K562 (cell line): ENCODE data around the gene GGPS1. TPM values are rescaled to one million over a fixed set of nuclear protein-coding genes. Genes with fewer than 3 reads are reported as not detected.

Source experiments
- BRF1 ChIP-seq: IDR thresholded peaks from 3 replicates; pipeline ENCODE4 v1.6.1; 2011; ENCODE audit warnings: borderline replicate concordance, mild to moderate bottlenecking; ENCODE audit not compliant: insufficient read length; ENCODE audit errors: extremely low read depth
- HDAC1 ChIP-seq, 2 experiments: fragments of 450-650 bp; IDR thresholded peaks; 2 replicates each; pipeline ENCODE4 v1.6.1; 2016 to 2017; ENCODE audit warnings: inconsistent platforms in 1 of 2, mild to moderate bottlenecking in 1 of 2, moderate library complexity in 1 of 2
- MAFF ChIP-seq: IDR thresholded peaks from 2 replicates; pipeline ENCODE4 v1.6.1; 2012; ENCODE audit warnings: low read length, improper control_type of control experiment
- MXI1 ChIP-seq: IDR thresholded peaks from 2 replicates; pipeline ENCODE4 v1.6.1; 2011; ENCODE audit warnings: low read depth, mild to moderate bottlenecking, improper control_type of control experiment, low read length
- POLR2AphosphoS5 ChIP-seq: IDR thresholded peaks from 2 replicates; pipeline ENCODE4 v1.6.1; 2011; ENCODE audit warnings: mild to moderate bottlenecking, low read depth, low read length, moderate library complexity; ENCODE audit not compliant: control insufficient read depth, insufficient read depth
- TEAD4 ChIP-seq, 2 experiments: sonication (generic) in 1 of 2; formaldehyde crosslinking in 1 of 2; IDR thresholded peaks; 2 replicates each; pipeline versions ENCODE4 v1.6.1 to v1.8.0; 2012 to 2022; ENCODE audit warnings: borderline replicate concordance in 1 of 2, inconsistent platforms in 1 of 2, low read length in 1 of 2, mild to moderate bottlenecking in 1 of 2, missing genetic modification reagents in 1 of 2
- THRAP3 ChIP-seq: fragments of 450-650 bp; IDR thresholded peaks from 2 replicates; pipeline ENCODE4 v1.6.1; 2016; ENCODE audit warnings: mild to moderate bottlenecking, inconsistent platforms, borderline replicate concordance
- TRIM28 ChIP-seq: fragments of 450-650 bp; IDR thresholded peaks from 2 replicates; pipeline ENCODE4 v1.6.1; 2017
- ZMIZ1 ChIP-seq, 2 experiments: fragments of 150-350 bp in 1 of 2; IDR thresholded peaks; 2 replicates each; pipeline ENCODE4 v1.6.1; 2012 to 2016; ENCODE audit warnings: low read depth in 2 of 2, low read length in 2 of 2, mild to moderate bottlenecking in 1 of 2, moderate library complexity in 1 of 2
- ZNF165 ChIP-seq: fragments of 250-450 bp; sonication (Bioruptor Pico); IDR thresholded peaks from 2 replicates; pipeline ENCODE4 v1.4.0; 2020; ENCODE audit warnings: borderline replicate concordance
- ZNF274 ChIP-seq: IDR thresholded peaks from 2 replicates; pipeline ENCODE4 v1.6.1; 2011; ENCODE audit warnings: low read depth, mild to moderate bottlenecking, low read length, moderate library complexity, borderline replicate concordance
- polyA plus RNA-seq, 8 experiments: library from polyadenylated mRNA; depleted of rRNA in 4 of 8; stranded (reverse) in 5 of 8; unstranded in 3 of 8; fragments of >200 nt; fragmentation: Nextera tagmentation in 2 of 8; fragmentation: Illumina TruSeq in 1 of 8; extraction: Ambion mirVana in 2 of 8; extraction: Trizol in 1 of 8; gene quantifications; 2 replicates each; pipeline versions ENCODE4 v1.2.1 to v1.2.3, GENCODE V29; 2011 to 2014; ENCODE audit warnings: inconsistent platforms in 1 of 8, missing spikeins in 1 of 8
- total RNA-seq, 7 experiments: library from RNA; depleted of rRNA in 6 of 7; stranded (reverse); fragments of >200 nt in 6 of 7; fragmentation: Illumina TruSeq in 2 of 7; extraction: Trizol in 2 of 7; gene quantifications; 2 replicates each; pipeline versions ENCODE4 v1.2.1 to v1.2.3, GENCODE V29; 2011 to 2021; ENCODE audit warnings: low replicate concordance in 1 of 7
- TF ChIP-seq, protein P1 (sequence below), 2 experiments: fragments of 450-650 bp in 1 of 2; sonication (generic) in 1 of 2; formaldehyde crosslinking in 1 of 2; IDR thresholded peaks; 2 replicates each; pipeline versions ENCODE4 v1.7.1 to v1.9.0; 2016 to 2022; ENCODE audit warnings: inconsistent platforms in 1 of 2, mild to moderate bottlenecking in 1 of 2, missing genetic modification reagents in 1 of 2

Gene GGPS1
- total and polyA plus RNA-seq, 9 of the 15 experiments (the other 6 are each of a cell fraction or from before 2014, with no cell fraction given), result 18.8 to 104 (median 56.3) TPM

DNA sequence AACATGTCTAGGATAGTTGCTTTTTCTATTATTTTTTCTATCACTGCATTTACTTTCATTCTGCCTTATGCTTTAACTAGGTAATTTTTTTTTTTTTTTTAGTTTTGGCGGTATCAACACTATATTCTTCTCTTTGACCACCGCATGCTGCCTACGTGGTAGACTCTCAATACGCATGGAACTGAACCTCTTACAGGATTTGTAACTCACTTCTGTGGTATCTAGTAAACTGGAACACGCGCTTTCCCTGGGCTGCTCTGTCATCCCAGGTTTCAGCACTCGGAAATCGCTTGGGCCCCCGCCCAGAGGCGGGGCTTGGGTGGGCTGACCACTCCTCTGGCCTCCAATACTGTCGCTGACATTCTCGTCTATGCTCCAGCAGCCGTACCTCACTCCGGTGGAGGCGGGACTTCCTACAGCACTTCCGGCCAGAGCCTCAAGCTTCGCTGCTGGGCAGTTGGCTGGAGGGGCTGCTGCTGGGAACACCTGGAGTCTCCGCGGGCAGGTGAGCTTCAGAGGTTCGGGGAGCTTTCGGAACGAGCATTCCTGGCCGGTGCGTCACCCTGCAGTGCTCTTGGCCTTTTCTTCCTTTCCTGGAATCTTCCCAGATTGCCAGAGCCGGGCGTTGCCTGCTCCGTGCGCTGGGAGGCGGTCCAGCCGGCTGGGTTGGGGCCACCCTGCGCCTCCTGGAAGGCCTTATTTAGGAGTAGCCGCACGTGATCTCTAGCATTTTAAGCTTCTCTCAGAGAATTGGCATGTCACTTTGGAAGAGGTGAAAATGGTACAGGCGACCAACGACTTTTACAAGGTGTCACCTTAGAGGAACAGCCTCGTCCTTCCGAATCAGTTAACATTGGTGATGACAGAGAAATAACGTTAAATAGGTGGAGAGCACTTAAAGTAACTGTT, 38.9 kb downstream of the GGPS1 start, which contains the start of gene TBCE (continued):
- TF ChIP-seq, protein P1, sequence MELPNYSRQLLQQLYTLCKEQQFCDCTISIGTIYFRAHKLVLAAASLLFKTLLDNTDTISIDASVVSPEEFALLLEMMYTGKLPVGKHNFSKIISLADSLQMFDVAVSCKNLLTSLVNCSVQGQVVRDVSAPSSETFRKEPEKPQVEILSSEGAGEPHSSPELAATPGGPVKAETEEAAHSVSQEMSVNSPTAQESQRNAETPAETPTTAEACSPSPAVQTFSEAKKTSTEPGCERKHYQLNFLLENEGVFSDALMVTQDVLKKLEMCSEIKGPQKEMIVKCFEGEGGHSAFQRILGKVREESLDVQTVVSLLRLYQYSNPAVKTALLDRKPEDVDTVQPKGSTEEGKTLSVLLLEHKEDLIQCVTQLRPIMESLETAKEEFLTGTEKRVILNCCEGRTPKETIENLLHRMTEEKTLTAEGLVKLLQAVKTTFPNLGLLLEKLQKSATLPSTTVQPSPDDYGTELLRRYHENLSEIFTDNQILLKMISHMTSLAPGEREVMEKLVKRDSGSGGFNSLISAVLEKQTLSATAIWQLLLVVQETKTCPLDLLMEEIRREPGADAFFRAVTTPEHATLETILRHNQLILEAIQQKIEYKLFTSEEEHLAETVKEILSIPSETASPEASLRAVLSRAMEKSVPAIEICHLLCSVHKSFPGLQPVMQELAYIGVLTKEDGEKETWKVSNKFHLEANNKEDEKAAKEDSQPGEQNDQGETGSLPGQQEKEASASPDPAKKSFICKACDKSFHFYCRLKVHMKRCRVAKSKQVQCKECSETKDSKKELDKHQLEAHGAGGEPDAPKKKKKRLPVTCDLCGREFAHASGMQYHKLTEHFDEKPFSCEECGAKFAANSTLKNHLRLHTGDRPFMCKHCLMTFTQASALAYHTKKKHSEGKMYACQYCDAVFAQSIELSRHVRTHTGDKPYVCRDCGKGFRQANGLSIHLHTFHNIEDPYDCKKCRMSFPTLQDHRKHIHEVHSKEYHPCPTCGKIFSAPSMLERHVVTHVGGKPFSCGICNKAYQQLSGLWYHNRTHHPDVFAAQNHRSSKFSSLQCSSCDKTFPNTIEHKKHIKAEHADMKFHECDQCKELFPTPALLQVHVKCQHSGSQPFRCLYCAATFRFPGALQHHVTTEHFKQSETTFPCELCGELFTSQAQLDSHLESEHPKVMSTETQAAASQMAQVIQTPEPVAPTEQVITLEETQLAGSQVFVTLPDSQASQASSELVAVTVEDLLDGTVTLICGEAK (IDR thresholded peaks at IDR 0.05), result peak; percentile 95
- TF ChIP-seq, protein P1 (CRISPR knock-in tag; IDR thresholded peaks at IDR 0.05), result no peak
- TF ChIP-seq MAFF, result no peak
- no peak for TF ChIP-seq THRAP3
- peak; percentile 62 for TF ChIP-seq MXI1
- TF ChIP-seq BRF1, result no peak
- peak in 1 of 2 experiments; percentile 26; a peak in 1 of 4 replicates for TF ChIP-seq ZMIZ1 (IDR thresholded peaks at IDR 0.05; ENCODE audit: low read depth in 2 of 2, low read length in 2 of 2)
- TF ChIP-seq TRIM28, result no peak; the same call in 1 of the 2 replicates
- TF ChIP-seq TEAD4 (IDR thresholded peaks at IDR 0.05; ENCODE audit: low read length), result peak; percentile 51
- TF ChIP-seq TEAD4 (CRISPR knock-in tag; IDR thresholded peaks at IDR 0.05; ENCODE audit: borderline replicate concordance), result no peak
- 0 out of 2 replicates have a peak, but pooled peaks have one; percentile 44 for TF ChIP-seq ZNF165 (CRISPR knock-in tag)
- TF ChIP-seq POLR2AphosphoS5, result peak; percentile 94
- TF ChIP-seq ZNF274, result no peak
- TF ChIP-seq HDAC1 (IDR thresholded peaks at IDR 0.05), result peak in 1 of 2 experiments; percentile 77; a peak in 2 of 4 replicates
